Gastrocnemius medialis (tissue), 4 donors: Measurements from ENCODE around the gene PDLIM7. TPM values are rescaled to one million over a fixed set of nuclear protein-coding genes. Genes with fewer than 3 reads are reported as not detected.

Source experiments
- ATAC-seq, 2 donors: fragments of 150-250 bp; one replicate each; pipeline ENCODE4 v1.9.1; 2016
- DNase-seq, 2 donors: peaks; one replicate each; pipeline ENCODE4 v3.0.0-alpha.2; 2019
- H3K27ac ChIP-seq, 4 donors: fragments of 200-600 bp; sonication (generic); 1 replicate in 1 of 4; 2 replicates in 3 of 4; pipeline ENCODE4 v1.5.1; 2016 to 2018; ENCODE audit warnings: mild to moderate bottlenecking in 2 of 4, moderate library complexity in 1 of 4
- H3K27me3 ChIP-seq, 3 donors: fragments of 200-600 bp; sonication (generic) in 2 of 3; 1 replicate in 1 of 3; 2 replicates in 2 of 3; pipeline versions ENCODE4 v1.5.1 to v1.6.0; 2016 to 2019; ENCODE audit warnings: mild to moderate bottlenecking in 1 of 3, moderate library complexity in 1 of 3
- H3K36me3 ChIP-seq, 2 donors: fragments of 200-600 bp; sonication (generic) in 1 of 2; one replicate each; pipeline ENCODE4 v1.5.1; 2017 to 2018
- H3K4me1 ChIP-seq, 2 donors: fragments of 200-600 bp; sonication (generic) in 1 of 2; one replicate each; pipeline ENCODE4 v1.5.1; 2016 to 2017; ENCODE audit warnings: mild to moderate bottlenecking in 2 of 2
- H3K4me3 ChIP-seq, 4 donors: fragments of 200-600 bp; sonication (generic) in 3 of 4; 1 replicate in 1 of 4; 2 replicates in 3 of 4; pipeline ENCODE4 v1.5.1; 2016 to 2019; ENCODE audit warnings: mild to moderate bottlenecking in 2 of 4
- H3K9me3 ChIP-seq, 3 donors: fragments of 200-600 bp; sonication (generic) in 2 of 3; 1 replicate in 1 of 3; 2 replicates in 2 of 3; pipeline ENCODE4 v1.5.1; 2016 to 2019
- POLR2A ChIP-seq, 2 donors: fragments of 450-650 bp; IDR thresholded peaks; one replicate each; pipeline ENCODE4 v1.6.1; 2017; ENCODE audit warnings: antibody characterized with exemption in 2 of 2, mild to moderate bottlenecking in 2 of 2, moderate library complexity in 2 of 2
- in situ Hi-C, 4 donors: fragments of 200-750 bp; cut with MboI; loops; one replicate each; pipeline versions ENCODE4 v1.15.0 to v1.8.0; 2017; ENCODE audit warnings: low sequenced_read_pairs in 4 of 4
- intact Hi-C: fragments of 100-400 bp; cut with DNase I; formaldehyde crosslinking; loops from one replicate; pipeline ENCODE4 v1.15.1; 2023; ENCODE audit warnings: low total_unique reads
- total RNA-seq, 4 donors: library from RNA; depleted of rRNA; stranded (reverse); fragments of >200 nt; gene quantifications; one replicate each; pipeline versions ENCODE4 v1.1.0 to v1.2.3, GENCODE V29; 2016
- TF ChIP-seq, protein P1 (sequence below), 5 experiments: fragments of 450-650 bp in 3 of 5; fragments of 200-600 bp in 2 of 5; sonication (generic) in 2 of 5; IDR thresholded peaks in 4 of 5; conservative IDR thresholded peaks in 1 of 5; 1 replicate in 4 of 5; 2 replicates in 1 of 5; pipeline ENCODE4 v1.5.1; 2016 to 2019; ENCODE audit warnings: antibody characterized with exemption in 5 of 5, mild to moderate bottlenecking in 3 of 5, moderate library complexity in 3 of 5

Gene PDLIM7
- total RNA-seq, 4 donors from 2014 or later: 132 to 244 (median 220) TPM

GRCh38 chr5:177529247-177530203, 32.1 kb upstream of the PDLIM7 start:
- in situ Hi-C loops (no loop called here), intact Hi-C loops (no loop called here)
- TF ChIP-seq, protein P1, sequence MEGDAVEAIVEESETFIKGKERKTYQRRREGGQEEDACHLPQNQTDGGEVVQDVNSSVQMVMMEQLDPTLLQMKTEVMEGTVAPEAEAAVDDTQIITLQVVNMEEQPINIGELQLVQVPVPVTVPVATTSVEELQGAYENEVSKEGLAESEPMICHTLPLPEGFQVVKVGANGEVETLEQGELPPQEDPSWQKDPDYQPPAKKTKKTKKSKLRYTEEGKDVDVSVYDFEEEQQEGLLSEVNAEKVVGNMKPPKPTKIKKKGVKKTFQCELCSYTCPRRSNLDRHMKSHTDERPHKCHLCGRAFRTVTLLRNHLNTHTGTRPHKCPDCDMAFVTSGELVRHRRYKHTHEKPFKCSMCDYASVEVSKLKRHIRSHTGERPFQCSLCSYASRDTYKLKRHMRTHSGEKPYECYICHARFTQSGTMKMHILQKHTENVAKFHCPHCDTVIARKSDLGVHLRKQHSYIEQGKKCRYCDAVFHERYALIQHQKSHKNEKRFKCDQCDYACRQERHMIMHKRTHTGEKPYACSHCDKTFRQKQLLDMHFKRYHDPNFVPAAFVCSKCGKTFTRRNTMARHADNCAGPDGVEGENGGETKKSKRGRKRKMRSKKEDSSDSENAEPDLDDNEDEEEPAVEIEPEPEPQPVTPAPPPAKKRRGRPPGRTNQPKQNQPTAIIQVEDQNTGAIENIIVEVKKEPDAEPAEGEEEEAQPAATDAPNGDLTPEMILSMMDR (IDR thresholded peaks at IDR 0.05 in 4 of 5, conservative IDR thresholded peaks at IDR 0.05 in 1 of 5): no peak
- TF ChIP-seq POLR2A (IDR thresholded peaks at IDR 0.05): no peak
- DNase-seq (no peak), ATAC-seq (no peak)
- Histone ChIP-seq H3K9me3 (no peaks in the 10 kb centered on the region), H3K4me1 (peaks cover 18 to 33% of the 10 kb centered on the region in 2 donors), H3K27ac (no peak overlapping the region), H3K36me3 (peaks cover 0 to 71% of the 10 kb centered on the region in 2 donors), H3K4me3 (no peak overlapping the region), H3K27me3 (no peaks in the 10 kb centered on the region)

DNA sequence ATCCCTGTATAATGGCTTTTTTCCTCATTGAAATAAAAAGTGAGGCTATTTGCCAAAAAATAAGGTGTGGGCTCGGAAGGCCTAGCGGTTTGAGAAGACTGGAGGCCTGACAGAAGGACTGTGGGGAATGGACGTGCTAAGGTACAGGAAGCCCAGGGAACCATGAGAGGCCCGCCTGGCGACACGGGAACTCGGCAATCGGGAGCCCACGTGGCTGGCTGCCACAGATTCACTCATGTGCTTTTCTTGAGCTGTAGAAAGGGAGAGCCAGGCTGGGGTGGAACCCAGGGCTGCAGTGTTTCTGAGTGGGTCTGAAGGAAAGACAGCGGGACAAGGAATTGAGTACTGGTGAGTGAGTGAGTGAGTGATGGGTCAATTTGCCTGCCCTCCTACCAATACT, 31.2 kb upstream of the PDLIM7 start:
- in situ Hi-C loops (no loop called here), intact Hi-C loops (no loop called here)
- no peaks in the 10 kb centered on the region for H3K9me3 ChIP-seq
- no peak overlapping the region for H3K4me3 ChIP-seq
- no peak overlapping the region for H3K27ac ChIP-seq
- H3K4me1 ChIP-seq: peaks cover 16 to 33% of the 10 kb centered on the region in 2 donors
- no peaks in the 10 kb centered on the region for H3K27me3 ChIP-seq
- peaks cover 0 to 78% of the 10 kb centered on the region in 2 donors for H3K36me3 ChIP-seq
- TF ChIP-seq, protein P1 (IDR thresholded peaks at IDR 0.05 in 4 of 5, conservative IDR thresholded peaks at IDR 0.05 in 1 of 5): no peak
- no peak for TF ChIP-seq POLR2A (IDR thresholded peaks at IDR 0.05)
- ATAC-seq (no peak), DNase-seq (no peak)

DNA sequence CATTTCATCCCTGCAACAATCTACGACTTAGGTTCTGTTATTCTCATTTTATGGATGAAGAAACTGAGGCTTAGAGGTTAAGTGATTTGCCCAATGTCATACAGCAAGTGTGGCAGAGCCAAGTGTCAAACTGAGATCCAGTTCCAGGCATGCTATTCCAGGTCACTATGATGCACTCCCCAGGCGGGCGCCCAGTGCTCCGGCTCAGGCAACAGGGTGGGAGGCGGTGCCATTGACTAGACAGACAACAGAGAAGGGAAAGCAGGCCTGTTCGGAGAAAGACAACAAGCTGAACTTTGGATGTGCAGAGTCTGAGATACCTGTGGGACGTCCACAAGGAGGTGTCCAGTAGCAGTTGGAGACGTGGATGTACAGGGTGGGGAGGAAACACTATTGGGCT, 30.2 kb upstream of the PDLIM7 start:
- H3K9me3 ChIP-seq: no peaks in the 10 kb centered on the region
- no peaks in the 10 kb centered on the region for H3K27me3 ChIP-seq
- H3K36me3 ChIP-seq: peaks cover 0 to 85% of the 10 kb centered on the region in 2 donors
- intact Hi-C loops (no loop called here), in situ Hi-C loops (no loop called here)
- H3K27ac ChIP-seq: peak overlapping the region in 1 of 4 donors; percentile 85
- DNase-seq: no peak
- no peak for ATAC-seq
- H3K4me3 ChIP-seq: no peak overlapping the region
- H3K4me1 ChIP-seq: peaks cover 16 to 33% of the 10 kb centered on the region in 2 donors
- no peak for TF ChIP-seq POLR2A (IDR thresholded peaks at IDR 0.05)
- TF ChIP-seq, protein P1 (IDR thresholded peaks at IDR 0.05 in 4 of 5, conservative IDR thresholded peaks at IDR 0.05 in 1 of 5): no peak

- H3K27ac ChIP-seq: peak overlapping the region in 2 of 4 donors; percentile 80 to 85
- no peaks in the 10 kb centered on the region for H3K27me3 ChIP-seq
- no peak overlapping the region for H3K4me3 ChIP-seq
- ATAC-seq (no peak), DNase-seq (no peak)
- H3K9me3 ChIP-seq: no peaks in the 10 kb centered on the region
- H3K4me1 ChIP-seq: peaks cover 16 to 33% of the 10 kb centered on the region in 2 donors
- in situ Hi-C loops: no loop called here
- peaks cover 0 to 82% of the 10 kb centered on the region in 2 donors for H3K36me3 ChIP-seq
- TF ChIP-seq POLR2A (IDR thresholded peaks at IDR 0.05): no peak
- intact Hi-C loops: no loop called here
Observed at GRCh38 chr5:177526791-177527190, 29.4 kb upstream of the PDLIM7 start.

DNA sequence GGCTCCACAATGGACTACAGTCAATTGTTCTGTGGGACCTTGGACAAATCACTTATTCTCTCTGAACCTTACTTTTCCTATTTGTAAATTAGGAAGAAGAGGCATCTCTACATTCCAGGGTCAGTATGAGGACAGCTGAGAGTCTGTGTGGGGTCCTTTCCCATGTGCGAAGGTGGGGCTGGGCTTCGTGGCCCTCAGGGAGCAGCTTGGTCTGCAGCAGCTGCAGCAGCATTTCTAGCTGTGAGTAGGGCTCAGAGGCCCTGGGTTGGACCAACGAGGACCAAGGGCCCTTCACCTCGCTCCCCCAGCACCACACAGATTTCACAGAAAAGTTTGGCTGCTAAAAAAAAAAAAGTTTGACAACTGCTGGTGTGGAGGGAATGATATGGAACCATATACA, 28.8 kb upstream of the PDLIM7 start:
- no peaks in the 10 kb centered on the region for H3K27me3 ChIP-seq
- peaks cover 16 to 33% of the 10 kb centered on the region in 2 donors for H3K4me1 ChIP-seq
- H3K27ac ChIP-seq: peak overlapping the region; percentile 70 to 85 (median 76)
- intact Hi-C loops: no loop called here
- in situ Hi-C loops: no loop called here
- H3K4me3 ChIP-seq: no peak overlapping the region
- ATAC-seq (no peak), DNase-seq (no peak)
- no peaks in the 10 kb centered on the region for H3K9me3 ChIP-seq
- TF ChIP-seq, protein P1 (IDR thresholded peaks at IDR 0.05 in 4 of 5, conservative IDR thresholded peaks at IDR 0.05 in 1 of 5): no peak
- peaks cover 0 to 82% of the 10 kb centered on the region in 2 donors for H3K36me3 ChIP-seq
